Transverse colon (tissue), 3 donors: ENCODE data around the gene SDC3.

Experiments
- CTCF ChIP-seq, 5 experiments: fragments of 200-600 bp in 3 of 5; fragments of 450-650 bp in 2 of 5; sonication (generic) in 3 of 5; IDR thresholded peaks; 1 replicate in 2 of 5; 2 replicates in 3 of 5; pipeline ENCODE4 v1.5.1; 2016 to 2017; ENCODE audit warnings: antibody characterized with exemption in 5 of 5, inconsistent platforms in 3 of 5, mild to moderate bottlenecking in 2 of 5, moderate library complexity in 1 of 5
- EP300 ChIP-seq: sonication (generic); formaldehyde crosslinking; IDR thresholded peaks from one replicate; pipeline ENCODE4 v1.6.1; 2017; ENCODE audit warnings: antibody characterized with exemption, low read depth

DNA sequence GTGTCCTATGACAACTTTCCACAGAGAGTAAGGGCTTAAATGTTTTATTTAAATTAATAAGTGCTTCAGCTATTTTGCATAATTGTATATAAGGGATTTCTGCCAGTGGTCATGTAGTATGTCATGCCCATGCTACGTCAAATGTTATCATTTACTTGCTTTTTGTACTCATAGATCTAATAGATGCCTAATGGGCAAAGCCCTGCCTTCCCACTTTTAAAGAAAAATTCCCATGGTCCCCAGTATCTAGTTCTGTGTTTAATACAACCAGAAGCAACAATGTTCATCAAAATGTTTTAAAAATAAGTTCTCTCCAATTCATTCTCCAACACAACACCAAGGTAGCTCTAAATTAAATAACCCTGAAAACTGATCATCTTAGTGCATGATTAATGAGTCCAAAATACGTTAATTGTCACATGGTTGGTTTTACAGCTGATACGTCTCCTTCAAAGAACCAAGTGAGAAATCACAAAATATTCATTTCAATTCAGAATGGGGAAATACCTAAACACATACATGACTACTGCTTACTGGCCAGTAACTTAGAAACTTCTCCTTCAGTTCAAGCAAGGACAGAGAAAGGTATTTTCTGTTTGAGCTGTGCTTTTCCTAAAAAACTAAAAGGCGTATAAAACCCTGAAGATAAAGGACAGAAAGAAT is 49.1 kb upstream of the SDC3 start:
- TF ChIP-seq CTCF (IDR thresholded peaks at IDR 0.05) (no peak), EP300 (no peak)
